GM18907 (cell line): ENCODE data around the gene RAP1GDS1.
"Not testable (repeated sequence)": the region's sequence is repeated elsewhere in the genome, so short reads cannot be mapped to it uniquely, and the experiment has no call there.

Experiments used
- ATAC-seq: cut with Tn5 transposase; IDR thresholded peaks from one replicate; pipeline ENCODE4 v1.9.1; 2021; ENCODE audit warnings: mild to moderate bottlenecking, moderate library complexity; ENCODE audit not compliant: unreplicated experiment

The RAP1GDS1 gene

GRCh38 chr4:98287328-98287727 is 26.1 kb downstream of the RAP1GDS1 start:
- no peak for ATAC-seq

DNA sequence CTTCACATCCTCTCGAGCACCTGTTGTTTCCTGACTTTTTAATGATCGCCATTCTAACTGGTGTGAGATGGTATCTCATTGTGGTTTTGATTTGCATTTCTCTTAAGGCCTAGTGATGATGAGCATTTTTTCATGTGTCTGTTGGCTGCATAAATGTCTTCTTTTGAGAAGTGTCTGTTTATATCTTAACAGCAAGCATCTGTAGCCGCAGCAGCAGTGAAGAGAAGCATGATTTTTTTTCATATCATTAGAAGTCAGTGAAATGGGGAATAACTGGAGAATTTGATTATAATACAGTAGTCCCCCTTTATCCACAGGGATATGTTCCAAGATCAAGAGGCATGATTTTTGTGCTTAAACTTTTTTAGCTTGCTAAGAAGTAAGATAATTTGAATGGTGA is 27.5 kb downstream of the RAP1GDS1 start:
- ATAC-seq = peak; percentile 43

DNA sequence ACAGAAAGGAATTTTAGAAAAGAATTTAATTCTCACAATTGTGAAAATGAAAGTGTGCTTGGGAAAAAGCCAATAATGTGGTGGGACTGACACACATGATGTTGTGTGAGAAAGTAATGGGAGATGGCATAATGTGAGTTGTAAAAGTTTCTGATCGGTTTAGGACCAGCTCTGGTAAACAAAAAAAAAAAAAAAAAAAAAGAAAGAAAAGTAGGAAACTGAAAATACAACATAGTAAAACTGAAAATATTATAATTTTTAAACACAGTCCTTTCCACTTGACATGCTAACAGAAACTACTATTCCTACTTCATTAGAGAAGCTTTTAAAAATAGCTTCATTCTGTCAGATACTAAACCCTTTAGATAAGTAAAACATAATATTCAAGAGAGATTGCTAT is 28.2 kb downstream of the RAP1GDS1 start:
- peak; percentile 77 for ATAC-seq

GRCh38 chr4:98290511-98290910 is 29.3 kb downstream of the RAP1GDS1 start:
- ATAC-seq = no peak

DNA sequence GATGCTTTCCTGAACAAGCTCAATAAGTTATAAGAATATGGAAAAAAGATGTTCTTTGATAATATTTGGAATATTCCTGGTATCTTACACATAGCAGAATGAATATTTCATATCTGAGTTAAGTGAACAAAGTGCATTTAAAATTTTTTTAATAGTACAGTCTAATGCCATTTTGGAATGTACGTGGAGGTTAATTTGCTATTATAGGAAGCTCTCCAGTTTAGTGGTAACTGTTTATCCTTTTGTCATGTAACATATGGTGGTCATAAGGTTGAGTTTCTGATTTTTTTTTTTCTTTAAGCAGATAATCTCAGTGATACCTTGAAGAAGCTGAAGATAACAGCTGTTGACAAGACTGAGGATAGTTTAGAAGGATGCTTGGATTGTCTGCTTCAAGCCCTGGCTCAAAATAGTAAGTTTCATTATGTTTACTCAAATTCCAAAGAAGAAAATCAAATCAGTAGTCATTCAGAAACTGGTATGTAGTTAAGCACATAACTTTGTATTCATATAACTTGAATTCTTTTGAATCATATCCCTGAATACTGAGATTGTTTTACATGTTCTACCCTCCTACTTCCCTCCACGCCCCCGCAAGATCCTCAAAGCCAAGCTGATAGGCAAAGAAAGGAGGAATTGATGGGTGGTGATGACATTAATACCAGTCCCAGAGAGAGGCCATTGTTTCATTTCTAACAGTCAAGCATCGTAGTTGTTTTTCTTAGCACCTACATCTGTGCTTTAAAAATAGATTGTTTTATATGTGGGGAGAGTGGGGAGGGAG is 32.1 kb downstream of the RAP1GDS1 start:
- ATAC-seq = no peak

GRCh38 chr4:98298022-98298421 is 36.8 kb downstream of the RAP1GDS1 start:
- no peak for ATAC-seq

GRCh38 chr4:98300706-98301105 is 39.5 kb downstream of the RAP1GDS1 start:
- no peak for ATAC-seq

DNA sequence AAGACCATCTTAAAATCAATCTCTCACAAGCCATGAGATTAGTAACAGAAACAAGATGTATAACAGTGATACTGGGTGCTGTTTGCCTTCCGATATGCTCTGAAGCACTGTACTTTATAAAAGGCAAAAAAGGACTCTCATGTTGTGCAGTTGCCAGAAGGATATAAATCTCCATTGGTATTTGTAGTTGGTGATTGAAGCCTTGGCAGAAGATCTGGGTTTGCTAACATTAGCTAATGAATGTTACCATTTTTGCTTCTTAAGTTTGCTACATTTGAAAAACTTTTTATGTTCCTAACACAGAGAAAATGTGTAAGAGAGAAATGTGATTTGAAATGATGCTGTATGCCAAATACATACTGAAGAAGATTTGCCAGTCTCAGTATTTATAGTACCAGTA is 44.4 kb downstream of the RAP1GDS1 start:
- no peak for ATAC-seq

- ATAC-seq = no peak
These were observed 49.7 kb downstream of the RAP1GDS1 start for GRCh38 chr4:98310867-98311266.

DNA sequence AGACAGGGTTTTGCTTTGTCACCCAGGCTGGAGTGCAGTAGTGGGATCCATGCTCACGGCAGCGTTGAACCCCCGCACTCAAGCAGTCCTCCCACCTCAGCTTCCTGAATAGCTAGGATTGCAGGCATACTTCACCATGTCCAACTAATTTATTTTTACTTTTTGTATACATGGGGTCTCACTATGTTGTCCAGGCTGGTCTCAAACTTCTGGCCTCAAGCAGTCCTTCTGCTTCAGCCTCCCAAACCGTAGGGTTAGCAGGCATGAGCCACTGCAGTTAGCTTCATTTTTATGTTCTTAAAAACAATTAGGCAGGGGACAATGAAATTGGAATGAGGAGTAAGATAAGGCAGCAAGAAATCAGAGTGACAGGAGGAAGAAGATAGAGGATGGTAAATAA is 50.5 kb downstream of the RAP1GDS1 start:
- no peak for ATAC-seq

DNA sequence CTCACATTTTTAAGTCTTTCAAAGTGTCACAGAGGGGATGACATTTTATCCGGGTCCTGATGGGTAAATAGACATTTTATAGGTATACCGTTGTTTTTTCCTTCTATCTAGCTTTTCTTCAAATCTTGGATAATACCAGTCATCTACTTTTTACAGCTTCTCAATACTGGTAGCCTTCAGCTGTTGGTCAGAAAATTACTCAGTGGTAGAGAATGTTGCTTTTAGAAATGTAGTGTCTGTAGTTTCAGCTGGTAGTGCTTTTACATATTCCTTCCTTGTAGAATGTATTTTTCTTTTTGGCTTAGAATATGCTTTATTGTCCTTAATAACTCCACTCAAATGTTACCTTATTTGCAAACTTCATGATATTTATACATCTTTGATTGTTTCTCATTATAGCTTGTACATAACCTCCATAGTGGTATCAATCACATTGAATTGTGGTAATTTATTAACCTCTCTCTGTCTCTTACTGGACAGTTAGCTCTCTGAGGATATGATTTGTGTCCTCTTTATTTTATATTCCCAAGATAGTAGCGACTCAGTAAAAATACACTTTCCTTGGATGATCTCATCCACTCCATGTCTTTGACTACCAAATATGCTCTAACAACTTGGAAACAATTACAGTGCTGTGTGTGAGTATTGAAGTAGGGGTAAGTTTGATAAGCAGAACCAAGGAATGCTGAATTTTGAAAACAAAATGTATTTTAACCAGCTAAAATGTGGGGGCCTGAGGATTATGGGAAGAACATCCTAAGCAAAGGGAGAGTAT is 53.8 kb downstream of the RAP1GDS1 start:
- ATAC-seq = no peak

GRCh38 chr4:98318521-98318920 is 57.3 kb downstream of the RAP1GDS1 start:
- no peak for ATAC-seq

- no peak for ATAC-seq
These were observed 57.8 kb downstream of the RAP1GDS1 start for GRCh38 chr4:98319021-98319420.

DNA sequence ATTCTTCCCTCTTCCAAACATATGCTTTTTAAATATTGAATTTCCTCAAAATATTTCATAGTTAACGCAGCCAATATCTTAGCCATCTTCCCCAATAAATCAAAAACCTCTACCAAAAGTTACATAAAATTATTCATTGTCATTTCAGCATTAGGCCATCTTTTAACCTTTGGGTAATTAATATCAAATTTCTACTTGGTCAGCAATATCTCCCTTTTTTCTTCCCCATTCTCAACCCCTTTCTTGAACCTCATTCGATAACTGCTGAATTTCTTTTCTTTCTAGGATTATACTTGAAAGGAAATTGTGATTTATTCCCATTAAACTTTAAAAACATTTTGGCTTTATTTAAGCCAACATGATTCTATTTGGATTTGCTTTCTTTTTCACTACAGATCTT is 65.0 kb downstream of the RAP1GDS1 start:
- no peak for ATAC-seq

DNA sequence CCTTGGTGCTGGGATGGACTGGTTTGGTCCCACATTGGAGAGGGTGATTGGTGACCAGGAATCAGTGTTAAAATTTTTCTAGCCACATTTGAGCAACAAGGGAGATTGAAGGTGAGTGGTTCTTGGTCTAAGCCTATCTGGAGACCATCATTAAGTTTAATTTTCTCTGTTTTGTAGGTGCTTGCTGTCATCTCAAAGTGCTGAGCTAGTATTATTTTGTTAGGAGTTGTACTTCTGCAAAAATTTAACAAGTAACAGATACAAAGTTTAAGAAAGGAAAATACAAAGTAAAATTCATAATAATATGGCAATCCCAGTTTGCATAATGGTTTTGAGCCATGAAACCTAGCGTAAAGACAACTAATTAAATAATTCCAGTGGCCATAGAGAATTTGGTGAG is 66.5 kb downstream of the RAP1GDS1 start:
- no peak for ATAC-seq

DNA sequence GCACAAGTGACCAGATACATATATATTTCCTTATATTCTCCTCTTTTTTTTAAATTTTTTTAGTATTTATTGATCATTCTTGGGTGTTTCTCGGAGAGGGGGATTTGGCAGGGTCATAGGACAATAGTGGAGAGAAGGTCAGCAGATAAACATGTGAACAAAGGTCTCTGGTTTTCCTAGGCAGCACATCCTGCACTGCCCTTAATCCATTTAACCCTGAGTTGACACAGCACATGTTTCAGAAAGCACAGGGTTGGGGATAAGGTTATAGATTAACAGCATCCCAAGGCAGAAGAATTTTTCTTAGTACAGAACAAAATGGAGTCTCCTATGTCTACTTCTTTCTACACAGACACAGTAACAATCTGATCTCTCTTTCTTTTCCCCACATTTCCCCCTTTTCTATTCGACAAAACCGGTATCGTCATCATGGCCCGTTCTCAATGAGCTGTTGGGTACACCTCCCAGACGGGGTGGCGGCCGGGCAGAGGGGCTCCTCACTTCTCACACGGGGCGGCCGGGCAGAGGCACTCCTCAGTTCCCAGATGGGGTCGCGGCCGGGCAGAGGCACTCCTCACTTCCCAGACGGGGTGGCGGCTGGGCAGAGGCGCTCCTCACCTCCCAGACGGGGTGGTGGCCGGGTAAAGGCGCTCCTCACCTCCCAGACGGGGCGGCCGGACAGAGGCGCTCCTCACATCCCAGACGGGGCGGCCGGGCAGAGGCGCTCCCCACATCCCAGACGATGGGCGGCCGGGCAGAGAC is 68.9 kb downstream of the RAP1GDS1 start:
- not testable (repeated sequence) for ATAC-seq

GRCh38 chr4:98332017-98332416 is 70.8 kb downstream of the RAP1GDS1 start:
- ATAC-seq = no peak

GRCh38 chr4:98334461-98334860 is 73.3 kb downstream of the RAP1GDS1 start:
- ATAC-seq = no peak

DNA sequence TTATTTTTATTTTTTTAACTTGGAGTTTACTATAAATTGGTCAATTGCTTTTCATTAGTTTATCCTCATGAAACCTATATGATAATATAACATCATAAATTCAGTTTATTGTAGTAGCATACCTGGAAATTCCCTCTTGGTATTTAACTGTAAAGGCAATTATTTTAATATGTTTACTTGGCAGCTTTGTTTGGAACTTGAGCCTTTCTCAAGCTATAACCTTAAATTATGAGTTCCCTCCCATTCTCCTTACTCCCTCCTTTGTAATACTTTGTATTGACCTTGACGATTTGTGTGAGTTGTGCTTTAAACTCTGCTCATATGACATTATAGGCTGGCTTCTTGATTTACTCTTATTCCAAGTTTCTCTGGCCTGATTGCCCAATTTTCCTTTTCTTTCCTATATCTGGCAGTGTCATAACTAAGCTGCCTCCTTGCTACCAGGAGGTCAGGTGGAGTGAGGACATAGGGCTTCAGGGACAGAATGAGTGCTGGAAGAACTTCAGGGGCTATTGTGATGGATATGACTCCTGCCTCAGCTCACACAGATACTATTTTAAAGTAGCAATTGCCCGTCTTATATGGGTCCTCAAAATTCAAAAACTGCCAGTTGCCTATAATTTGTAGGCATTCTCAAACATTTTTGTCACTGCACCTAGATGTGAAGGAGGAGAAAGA is 77.7 kb downstream of the RAP1GDS1 start:
- ATAC-seq = no peak

GRCh38 chr4:98341309-98341708 is 80.1 kb downstream of the RAP1GDS1 start:
- ATAC-seq = no peak

DNA sequence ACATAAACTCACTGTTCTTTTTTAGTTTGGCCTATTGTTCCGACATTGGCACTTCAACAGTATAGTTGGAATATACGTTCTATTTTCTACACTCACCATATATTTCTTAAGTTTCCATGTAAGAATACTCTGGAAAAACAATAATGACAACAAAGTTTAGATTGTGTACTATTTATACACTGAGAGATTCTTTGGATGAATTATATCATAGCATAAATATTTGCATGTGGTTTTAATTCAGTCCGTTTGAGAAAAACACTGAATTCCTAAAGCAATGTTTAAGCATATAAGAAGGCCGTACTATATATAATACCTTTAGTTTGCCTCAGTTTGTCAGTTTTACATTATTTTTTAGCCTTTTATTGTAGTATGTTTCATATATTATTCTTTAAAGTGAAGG is 82.4 kb downstream of the RAP1GDS1 start:
- no peak for ATAC-seq
